Measurements from ENCODE around the gene PRKCA.

PRKCA gene

DNA sequence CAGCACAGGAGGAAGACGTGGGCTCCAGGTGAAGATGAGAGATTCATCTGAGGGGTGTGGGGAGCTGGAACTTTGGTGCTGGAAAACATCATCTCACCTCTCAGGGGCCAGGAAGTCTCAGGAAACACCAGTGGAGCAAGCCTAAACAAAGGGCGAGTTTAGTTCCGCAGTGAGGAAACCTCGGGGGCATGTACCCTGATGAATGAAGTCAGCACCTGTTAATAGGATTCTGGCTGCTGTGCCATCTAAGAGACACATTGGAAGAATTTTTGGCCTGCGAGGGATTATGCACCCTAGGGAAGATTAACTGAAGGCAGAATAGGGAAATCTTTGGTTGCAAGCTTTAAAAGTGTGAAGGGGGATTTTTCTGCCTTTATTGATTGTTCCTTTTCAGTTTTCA is 437.8 kb downstream of the PRKCA start:
- DNase-seq (ENCODE audit: extremely low read depth, low read depth): no peak
- TF ChIP-seq, protein P1, sequence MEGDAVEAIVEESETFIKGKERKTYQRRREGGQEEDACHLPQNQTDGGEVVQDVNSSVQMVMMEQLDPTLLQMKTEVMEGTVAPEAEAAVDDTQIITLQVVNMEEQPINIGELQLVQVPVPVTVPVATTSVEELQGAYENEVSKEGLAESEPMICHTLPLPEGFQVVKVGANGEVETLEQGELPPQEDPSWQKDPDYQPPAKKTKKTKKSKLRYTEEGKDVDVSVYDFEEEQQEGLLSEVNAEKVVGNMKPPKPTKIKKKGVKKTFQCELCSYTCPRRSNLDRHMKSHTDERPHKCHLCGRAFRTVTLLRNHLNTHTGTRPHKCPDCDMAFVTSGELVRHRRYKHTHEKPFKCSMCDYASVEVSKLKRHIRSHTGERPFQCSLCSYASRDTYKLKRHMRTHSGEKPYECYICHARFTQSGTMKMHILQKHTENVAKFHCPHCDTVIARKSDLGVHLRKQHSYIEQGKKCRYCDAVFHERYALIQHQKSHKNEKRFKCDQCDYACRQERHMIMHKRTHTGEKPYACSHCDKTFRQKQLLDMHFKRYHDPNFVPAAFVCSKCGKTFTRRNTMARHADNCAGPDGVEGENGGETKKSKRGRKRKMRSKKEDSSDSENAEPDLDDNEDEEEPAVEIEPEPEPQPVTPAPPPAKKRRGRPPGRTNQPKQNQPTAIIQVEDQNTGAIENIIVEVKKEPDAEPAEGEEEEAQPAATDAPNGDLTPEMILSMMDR (IDR thresholded peaks at IDR 0.05; ENCODE audit: low read depth, low read length): no peak

DNA sequence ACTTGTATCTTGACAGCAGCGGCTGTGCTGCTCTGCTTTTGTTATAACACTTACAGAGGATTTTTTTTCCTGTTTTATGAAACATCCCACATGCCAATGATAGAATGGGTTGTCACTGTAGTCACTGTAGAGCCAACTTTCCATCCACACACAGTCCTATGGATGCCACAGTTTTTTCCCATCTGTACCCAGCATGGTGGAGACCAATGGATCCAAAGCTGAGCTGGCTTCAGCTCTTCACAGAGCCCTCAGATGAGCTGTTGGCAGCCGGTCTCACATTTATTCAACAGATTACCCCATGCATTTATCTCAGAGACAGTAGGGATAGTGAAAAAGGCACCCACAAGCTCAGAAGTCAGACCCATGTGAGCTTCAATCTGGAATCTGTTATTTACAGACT is 441.1 kb downstream of the PRKCA start:
- TF ChIP-seq, protein P1 (IDR thresholded peaks at IDR 0.05; ENCODE audit: low read depth, low read length): no peak
- DNase-seq (ENCODE audit: extremely low read depth, low read depth): no peak

DNA sequence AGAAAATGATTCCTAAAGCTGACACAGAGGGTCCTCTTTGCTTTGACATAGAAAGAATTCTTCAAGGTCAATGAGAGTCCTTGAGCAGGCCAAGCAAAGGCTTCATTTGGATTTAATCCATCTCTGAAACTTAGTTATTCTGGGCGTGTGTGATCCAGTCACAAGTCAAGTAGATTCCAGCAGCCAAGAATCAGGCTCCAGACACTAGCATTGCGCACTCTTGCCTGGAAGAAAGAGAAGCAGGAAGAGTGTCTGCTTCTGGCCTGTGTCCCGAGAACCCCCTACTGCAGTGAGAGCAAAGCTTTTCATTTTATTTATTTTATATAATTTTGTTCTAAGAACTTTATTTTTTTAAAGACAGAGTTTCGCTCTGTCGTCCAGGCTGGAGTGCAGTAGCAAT is 444.3 kb downstream of the PRKCA start:
- DNase-seq (ENCODE audit: extremely low read depth, low read depth): no peak
- TF ChIP-seq, protein P1 (IDR thresholded peaks at IDR 0.05; ENCODE audit: low read depth, low read length): no peak

DNA sequence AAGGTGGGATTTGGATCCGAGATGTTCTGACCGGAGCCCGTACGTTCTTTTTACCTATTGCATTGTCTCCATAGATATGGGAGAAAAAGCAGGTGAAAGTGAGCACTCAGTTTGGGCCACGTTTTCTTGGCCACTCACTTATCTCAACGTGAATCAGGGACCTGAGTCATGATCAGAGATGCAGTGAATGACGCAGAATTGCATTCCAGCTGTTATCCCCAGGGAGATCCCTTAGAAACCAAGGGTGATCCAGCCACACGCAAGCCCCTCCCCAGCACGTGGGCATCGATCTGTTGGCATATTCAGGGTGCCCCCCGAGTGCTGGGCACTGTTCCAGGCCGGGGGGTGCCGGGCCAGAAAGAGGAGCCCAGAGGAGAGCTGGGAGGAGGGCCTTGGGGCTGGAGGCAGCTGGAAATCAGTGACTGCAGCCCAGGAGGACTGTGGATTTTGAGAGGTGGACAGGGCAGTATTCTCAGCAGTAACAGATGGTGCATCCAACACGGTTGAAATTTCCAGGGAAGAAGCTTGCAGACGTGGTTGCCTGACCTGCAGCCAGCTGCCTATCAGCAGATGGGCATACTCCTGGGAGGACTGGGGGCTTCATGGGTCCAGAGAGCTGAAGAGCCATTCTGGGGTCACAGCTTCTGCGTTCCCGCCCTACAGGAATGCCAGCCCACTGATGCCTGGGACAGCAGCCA is 445.3 kb downstream of the PRKCA start:
- TF ChIP-seq, protein P1 (IDR thresholded peaks at IDR 0.05; ENCODE audit: low read depth, low read length): no peak
- DNase-seq (ENCODE audit: extremely low read depth, low read depth): no peak

DNA sequence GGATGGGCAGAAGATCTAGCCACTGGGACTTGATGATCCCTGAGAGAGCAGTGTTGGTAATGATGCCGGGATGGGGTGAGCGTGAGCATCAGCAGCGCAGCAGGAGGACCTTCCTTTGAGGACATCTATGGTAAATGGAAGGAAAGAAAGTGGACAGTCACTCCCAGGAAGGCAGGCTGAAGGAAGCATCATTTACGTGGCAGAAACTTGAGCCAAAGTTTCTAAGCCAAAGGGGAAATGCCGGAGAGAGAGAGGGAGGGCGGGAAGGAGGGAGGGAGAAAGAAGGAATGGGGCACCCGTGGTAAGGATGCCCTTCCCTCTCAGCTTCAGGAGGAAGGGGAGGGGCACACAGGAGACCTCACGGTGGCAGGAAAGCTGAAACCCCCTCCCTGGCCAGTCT is 446.2 kb downstream of the PRKCA start:
- TF ChIP-seq, protein P1 (IDR thresholded peaks at IDR 0.05; ENCODE audit: low read depth, low read length): no peak
- no peak for DNase-seq (ENCODE audit: extremely low read depth, low read depth)

DNA sequence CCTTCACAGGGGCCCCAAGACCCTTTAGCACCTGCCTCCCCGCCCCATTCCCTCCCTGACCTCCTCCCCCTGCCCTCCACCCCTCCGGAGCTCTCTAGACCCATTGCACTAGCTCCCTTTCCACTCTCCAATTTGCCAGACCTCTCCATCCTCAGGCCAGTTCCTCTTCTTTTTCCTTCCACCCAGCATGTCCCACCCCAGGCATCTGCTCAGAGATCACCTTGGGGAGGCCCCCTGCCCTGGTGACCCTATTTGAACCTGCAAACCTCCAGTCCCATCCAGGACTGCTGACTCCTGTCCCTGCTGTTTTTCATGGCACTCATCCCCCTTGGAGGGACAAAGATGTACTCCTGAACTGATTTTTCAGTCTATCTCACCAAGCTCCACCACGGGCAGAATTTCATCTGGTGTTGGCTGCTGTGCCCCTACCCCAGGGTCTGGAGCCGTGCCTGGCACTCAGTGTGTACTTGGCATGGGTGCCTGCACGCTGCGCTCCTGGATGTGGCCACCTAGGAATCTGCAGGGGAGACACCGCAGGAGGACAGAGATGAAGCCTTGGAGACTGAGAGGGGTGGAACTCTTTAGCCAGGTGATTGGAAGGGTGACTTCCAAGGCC is 446.9 kb downstream of the PRKCA start:
- TF ChIP-seq, protein P1 (IDR thresholded peaks at IDR 0.05; ENCODE audit: low read depth, low read length): no peak
- DNase-seq (ENCODE audit: extremely low read depth, low read depth): no peak

DNA sequence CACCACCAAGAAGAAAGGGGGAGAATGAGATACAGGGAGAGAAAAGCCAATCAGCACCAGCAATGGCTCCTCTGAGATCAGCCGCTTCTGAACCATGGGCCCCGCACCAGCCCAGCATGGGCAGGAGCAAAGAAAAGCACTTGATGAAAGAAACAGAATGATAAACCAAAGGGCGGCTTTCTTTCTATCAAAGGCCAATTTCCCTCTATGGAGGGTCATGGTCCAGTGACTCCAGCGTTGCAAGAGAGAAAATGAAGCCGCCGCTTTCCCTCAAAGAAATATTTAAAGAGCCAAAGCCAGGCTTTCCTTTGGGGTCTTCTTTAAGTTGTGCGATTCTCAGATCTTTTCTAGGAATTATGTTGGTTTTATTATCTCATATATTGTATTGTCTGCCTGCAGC is 447.7 kb downstream of the PRKCA start:
- DNase-seq (ENCODE audit: extremely low read depth, low read depth): no peak
- TF ChIP-seq, protein P1 (IDR thresholded peaks at IDR 0.05; ENCODE audit: low read depth, low read length): no peak

All from AG09319 (cell line).